HG02885 (cell line): ENCODE measurements around the gene DRP2.
A peak's percentile ranks its signal among the peaks of the same experiment; 100 is the strongest.
"Not testable (repeated sequence)": the region's sequence is repeated elsewhere in the genome, so short reads cannot be mapped to it uniquely, and the experiment has no call there.

Experiments used
- ATAC-seq: cut with Tn5 transposase; IDR thresholded peaks from one replicate; pipeline ENCODE4 v1.9.1; 2021; ENCODE audit warnings: mild to moderate bottlenecking; ENCODE audit not compliant: unreplicated experiment, poor library complexity

Gene DRP2

DNA sequence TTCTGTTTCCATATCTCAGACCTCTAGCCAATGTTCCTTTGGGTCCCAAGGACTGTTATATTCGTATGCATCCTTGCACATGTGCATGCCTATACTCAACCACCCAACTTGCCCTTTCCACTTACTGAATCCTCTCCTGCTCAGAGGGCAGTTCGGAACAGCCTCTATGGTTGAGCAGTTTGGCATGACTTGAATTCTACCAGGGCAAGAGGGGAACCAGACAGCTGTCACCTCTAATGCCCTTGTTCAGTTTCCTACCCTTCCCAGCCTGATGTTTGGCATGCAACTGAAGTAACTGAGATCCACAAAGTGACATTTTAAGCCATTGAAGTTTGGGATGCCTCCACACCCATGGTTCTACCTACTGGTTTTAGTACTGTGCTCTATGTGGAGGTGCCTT is 17.5 kb downstream of the DRP2 start:
- no peak for ATAC-seq

DNA sequence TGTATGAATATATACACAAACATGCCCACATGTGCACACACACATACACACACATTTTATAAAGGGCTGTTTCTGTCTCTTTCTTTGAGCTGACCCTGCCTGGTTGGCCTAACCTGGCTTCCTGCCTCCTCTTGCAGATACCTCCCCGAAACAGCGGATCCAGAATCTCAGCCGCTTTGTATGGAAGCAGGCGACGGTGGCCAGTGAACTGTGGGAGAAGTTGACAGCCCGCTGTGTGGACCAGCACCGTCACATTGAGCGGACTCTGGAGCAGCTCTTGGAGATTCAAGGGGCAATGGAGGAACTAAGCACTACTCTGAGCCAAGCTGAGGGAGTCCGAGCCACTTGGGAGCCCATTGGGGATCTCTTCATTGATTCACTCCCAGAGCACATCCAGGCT is 21.9 kb downstream of the DRP2 start:
- no peak for ATAC-seq

DNA sequence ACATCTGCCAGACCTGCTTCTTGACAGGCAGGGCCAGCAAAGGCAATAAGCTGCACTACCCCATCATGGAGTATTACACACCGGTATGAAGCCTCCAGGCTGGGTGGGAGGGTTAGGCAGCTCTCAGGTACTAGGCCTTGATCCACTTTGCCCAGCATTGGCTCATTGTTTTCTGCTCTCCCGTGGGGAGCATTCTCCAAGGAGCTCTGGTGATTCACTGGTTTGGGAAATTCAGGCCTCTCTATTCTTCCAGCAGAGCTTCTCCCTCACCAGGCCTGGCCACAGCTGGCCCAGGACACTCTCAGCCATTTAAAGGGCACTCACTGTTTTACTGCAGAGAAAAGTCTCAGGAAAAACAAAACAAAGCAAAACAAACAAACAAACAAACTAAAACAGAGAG is 33.0 kb downstream of the DRP2 start:
- no peak for ATAC-seq

DNA sequence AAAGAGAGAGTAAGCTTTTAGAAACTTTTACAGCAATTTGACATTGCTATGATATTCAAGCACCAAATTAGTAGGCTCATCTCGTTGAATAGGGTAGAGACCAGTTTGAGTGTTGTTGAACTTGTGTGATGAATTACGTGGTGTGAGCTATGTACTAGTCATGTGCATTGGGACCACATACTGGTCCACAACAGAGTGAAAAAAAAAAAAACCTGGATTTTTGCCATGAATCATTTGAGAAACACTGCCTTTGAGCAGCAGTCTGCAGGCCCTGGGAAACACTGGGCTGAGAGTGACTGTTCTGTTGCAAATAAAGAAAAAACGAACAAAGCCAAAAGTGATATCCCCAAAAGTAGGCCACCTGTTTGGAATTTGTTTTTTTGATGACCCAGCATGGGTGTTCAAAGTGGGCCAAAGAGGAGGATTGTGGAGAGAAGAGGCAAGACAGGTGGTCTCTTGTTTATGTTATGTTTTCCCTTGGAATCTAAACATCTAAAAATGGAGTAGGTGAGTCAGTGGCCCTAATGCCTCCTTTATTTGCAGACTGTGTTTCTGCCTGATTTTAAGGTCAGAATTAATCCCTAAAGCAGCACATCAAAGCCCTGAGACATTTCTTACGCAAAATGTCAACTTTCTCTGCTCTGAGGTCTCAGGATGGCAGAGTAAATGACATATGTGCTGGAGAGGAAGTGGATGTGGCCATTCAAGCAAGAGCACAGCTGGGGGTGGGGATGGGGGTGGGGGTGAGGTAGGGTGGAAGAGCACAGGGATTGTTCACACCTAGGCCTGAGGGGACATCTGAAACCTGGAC is 38.1 kb downstream of the DRP2 start:
- ATAC-seq = no peak

DNA sequence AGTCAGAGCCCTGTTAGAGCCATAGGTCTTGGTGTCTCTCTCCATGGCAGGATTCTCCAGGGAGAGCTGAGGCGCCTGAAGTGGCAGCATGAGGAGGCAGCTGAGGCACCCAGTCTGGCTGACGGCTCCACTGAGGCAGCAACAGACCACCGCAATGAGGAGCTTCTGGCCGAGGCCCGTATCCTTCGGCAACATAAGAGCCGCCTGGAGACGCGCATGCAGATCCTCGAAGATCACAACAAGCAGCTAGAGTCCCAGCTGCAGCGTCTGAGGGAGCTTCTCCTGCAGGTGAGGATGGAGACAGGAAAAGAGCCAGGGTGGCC is 38.6 kb downstream of the DRP2 start:
- no peak for ATAC-seq

DNA sequence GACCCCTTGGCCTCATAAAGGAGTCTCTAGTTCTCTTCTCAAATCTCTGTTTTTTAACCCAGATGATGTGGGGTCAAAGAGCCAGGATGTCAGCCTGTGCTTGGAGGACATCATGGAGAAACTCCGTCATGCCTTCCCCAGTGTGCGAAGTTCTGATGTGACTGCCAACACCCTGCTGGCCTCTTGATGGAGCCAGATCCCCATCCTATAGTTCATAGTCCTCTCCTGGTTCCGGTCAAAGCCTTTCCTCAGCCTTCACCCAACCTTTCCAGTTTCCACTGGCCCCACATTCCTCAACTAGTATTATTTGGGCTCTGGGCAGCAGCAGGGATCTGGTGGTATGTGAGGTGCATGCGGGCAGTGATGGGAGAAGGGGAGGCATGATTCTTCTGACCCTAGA is 40.8 kb downstream of the DRP2 start:
- ATAC-seq = no peak

DNA sequence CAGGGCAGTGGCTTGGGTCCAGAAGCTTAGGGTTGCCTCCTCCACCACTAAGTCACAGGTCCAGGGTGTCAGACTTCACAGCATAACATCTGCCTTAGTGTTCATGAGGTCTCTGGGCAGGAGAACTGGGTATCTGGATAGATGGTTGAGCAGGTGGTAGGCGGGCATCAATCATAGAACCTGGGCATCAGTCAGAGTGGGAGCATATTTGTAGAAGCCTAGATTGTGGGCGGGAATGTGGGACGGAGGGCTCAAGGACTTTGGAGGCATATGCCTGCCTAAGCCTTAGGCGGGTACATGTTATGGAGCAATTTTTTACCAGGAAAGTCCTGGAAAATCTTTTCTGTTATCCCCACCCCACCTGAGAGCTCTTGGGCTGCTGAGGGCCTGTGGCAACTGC is 43.0 kb downstream of the DRP2 start:
- no peak for ATAC-seq

DNA sequence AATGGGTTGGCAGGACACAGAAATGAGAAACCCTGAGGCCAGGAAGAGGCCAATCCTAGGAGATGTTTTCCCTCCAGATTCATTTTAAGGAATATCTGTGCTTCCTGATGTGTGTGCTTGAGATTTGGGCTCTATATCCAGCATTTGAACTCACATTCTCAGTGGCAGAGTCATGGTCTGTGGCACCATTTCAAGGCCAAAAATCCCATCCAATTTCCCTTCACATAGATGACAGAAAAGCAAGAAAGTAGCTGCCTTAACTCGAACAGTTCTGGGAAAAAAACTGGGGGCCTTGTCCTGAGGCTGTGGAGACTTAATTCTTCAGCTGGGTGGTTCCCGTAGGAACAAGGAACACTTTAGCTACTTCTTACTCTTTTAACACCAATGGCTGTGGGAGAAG is 44.2 kb downstream of the DRP2 start:
- no peak for ATAC-seq

DNA sequence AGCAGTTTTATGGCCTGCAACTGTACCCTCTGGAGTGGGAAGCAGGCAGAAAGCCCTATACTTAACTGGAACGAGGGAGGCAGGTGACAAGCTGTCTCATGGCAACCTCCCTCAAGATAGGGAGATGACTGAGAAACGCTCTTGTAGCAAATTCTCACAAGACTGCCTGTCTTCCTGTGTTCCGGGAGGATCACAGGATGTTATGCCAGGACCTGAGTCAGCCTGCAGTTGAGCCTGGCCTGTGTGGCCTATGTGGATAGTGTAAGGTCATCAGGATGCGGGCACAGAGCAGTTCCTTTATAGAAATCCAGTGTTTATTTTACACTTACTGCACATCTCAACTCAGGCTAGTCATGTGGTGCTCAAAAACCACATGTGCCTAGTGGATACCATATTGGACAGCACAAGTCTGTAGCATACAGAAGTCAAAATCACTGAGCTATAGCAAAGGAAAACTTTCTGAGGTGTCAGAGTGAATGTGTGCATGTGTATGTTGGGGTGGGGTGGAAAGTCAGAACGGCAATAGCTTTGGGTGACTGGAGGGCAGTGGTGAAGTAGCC is 46.4 kb downstream of the DRP2 start:
- no peak for ATAC-seq

DNA sequence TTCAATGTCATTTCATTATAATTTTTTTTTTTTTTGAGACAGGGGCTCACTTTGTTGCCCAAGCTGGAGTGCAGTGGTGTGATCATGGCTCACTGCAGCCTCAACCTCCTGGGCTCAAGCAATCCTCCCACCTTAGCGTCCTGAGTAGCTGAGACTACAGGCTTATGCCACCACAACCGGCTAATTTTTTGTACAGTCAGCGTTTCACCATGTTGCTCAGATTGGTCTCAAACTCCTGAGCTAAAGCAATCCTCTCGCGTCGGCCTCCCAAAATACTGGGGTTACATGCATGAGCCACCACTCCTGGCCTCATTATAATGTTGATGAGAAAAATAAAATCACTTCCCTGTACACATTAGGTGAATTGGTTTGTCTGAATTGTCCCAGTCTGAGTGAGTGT is 54.6 kb downstream of the DRP2 start:
- no peak for ATAC-seq

DNA sequence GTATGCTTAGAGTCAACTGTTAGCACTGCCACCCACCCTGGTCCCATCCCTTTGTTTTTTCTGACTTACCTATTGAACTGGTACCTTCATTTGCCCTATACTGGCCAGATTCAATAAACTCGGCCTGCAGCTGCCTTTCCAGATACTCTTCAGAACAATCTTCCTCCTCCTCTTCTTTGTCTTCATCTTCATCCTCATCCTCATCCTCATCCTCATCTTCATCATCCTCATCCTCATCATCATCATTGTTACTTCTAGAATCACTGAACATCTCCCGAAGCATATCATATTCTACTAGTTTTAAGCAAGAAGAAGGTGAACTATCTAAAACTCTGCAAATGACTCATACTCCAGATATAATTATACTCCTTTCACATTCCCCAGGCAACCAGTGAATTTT is 56.7 kb downstream of the DRP2 start:
- ATAC-seq = no peak

DNA sequence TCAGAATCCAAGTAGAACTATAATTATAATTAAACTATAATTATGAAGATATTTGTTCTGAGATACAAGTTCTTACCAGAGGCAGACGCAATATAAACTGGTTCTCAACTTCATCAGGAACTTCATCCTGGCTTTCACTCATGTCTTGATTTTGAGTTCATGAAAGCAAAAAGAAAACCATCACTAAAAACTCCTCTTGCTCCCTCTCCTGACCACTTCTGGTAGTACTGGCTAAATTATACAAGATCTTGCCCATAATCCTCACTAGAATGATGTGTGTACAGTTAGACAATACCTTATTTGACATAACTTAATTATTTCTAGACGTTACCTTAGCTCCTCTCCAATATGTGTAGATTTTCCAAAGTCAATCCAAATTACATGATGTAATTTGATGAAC is 67.8 kb downstream of the DRP2 start:
- peak; percentile 79 for ATAC-seq

DNA sequence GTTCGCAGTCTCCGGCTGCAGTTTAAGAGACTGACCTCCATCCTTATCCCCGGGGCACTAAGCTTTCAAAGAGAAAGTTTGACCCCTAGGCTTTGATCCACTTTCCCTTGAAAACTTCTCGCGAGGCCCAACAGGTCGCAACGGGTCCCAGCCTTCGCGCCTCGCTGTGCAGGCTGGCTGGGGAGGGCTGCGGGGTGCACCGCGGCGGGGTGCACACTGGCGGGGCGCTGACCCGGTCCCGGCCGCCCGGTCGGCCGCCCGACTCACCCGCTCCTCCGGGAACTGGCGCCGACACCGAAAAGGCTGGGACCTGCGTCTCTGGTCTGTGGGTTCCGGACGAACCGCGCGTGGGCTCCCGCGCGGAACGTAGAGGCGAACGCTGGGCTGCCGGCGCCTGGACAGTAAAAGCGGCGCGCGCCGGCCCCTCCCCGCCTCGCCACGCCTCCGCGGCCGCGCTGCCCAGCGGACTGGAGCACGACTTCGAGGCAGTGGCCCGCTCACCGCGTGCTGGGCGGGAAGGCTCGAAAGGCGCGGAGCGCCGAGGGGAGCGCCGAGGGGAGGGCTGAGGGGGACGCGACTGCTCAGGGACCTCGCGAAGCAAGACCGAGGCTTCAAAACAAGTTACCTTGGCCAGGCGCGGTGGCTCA is 71.5 kb downstream of the DRP2 start, which contains the start of gene TAF7L:
TAF7L (minus strand) TSS at position 378 of the 647 bp plus-strand sequence. CDS start 3,791 bp downstream, outside the sequence.
- ATAC-seq = no peak

DNA sequence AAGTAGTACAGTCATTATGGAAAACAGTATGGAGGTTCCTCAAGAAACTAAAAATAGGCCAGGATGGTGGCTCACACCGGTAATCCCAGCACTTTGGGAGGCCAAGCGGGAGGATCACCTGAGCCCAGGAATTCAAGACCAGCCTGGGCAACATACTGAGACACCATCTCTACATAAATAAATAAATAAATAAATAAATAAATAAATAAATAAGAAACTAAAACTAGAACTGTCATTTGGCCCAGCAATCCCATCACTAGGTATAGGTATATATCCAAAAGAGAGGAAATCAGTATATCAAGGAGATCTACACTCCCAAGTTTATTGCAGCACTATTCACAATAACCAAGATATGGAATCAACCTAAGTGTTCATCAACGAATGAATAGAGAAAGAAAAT is 76.0 kb downstream of the DRP2 start:
- ATAC-seq = not testable (repeated sequence)

DNA sequence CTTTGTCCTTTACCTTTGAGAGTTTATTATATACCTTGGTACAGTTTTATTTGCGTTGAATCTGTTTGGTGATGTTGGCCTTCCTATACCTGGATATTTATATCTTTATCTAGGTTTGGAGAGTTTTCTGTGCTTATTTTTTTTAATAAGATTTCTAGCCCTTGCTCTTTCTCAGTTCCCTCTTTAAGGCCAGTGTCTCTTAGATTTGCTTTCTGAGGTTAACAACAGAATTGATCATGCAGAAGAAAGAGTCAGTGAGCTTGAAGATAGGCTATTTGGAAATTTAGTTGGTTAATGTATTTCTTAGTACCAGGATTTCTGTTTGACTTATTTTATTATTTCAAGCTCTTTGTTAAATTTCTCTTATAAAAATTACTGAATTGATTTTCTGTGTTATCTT is 84.2 kb downstream of the DRP2 start:
- peak; percentile 47 for ATAC-seq
